ENCODE data around the gene IFT80. TPM values are rescaled to one million over a fixed set of nuclear protein-coding genes. Genes with fewer than 3 reads are reported as not detected.
A peak's percentile ranks its signal among the peaks of the same experiment; 100 is the strongest.

Gene IFT80
- total and polyA plus RNA-seq, 2 experiments from 2014 or later: 24.1 to 42.5 TPM

DNA sequence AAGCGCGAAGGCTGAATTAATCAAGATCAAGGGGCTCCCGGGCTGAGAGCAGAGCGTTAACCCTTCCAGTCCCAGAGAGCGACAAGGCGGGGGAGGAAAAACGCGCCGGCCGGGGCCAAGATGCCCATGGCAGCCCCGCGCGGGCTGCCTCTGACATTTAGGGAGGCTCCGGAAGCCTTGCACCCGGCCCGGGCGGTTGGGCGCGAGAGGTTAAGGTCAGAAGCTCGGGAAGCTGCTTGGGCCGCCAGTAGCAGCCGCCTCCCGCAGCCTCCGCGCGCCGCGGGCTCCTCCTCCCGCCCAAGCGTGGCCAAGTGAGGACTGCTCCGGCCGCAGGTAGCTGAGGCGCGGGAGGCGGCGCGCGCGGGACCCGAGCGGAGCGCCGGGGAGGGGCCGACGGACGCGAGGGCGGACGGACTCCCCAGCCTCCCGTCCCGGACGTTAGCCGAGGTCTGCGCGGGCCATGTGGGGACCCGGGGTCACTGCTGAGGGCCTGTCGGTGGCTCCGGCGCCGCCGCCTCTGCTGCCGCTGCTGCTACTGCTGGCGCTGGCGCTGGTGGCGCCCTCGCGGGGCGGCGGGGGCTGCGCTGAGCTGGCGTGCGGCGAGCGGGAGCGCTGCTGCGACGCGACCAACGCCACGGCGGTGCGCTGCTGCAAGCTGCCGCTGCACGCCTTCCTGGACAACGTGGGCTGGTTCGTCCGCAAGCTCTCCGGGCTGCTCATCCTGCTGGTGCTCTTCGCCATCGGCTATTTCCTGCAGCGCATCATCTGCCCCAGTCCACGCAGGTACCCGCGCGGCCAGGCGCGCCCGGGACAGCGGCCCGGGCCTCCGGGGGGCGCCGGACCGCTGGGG, 173.6 kb downstream of the IFT80 start, which contains the start of gene C3orf80:
Gene C3orf80, plus strand, starts transcription at position 247 of the 850 bp plus-strand sequence. Its CDS starts 214 bp downstream, at position 461.
- TF ChIP-seq, protein P1, sequence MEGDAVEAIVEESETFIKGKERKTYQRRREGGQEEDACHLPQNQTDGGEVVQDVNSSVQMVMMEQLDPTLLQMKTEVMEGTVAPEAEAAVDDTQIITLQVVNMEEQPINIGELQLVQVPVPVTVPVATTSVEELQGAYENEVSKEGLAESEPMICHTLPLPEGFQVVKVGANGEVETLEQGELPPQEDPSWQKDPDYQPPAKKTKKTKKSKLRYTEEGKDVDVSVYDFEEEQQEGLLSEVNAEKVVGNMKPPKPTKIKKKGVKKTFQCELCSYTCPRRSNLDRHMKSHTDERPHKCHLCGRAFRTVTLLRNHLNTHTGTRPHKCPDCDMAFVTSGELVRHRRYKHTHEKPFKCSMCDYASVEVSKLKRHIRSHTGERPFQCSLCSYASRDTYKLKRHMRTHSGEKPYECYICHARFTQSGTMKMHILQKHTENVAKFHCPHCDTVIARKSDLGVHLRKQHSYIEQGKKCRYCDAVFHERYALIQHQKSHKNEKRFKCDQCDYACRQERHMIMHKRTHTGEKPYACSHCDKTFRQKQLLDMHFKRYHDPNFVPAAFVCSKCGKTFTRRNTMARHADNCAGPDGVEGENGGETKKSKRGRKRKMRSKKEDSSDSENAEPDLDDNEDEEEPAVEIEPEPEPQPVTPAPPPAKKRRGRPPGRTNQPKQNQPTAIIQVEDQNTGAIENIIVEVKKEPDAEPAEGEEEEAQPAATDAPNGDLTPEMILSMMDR (IDR thresholded peaks at IDR 0.05; ENCODE audit: low read depth, low read length): no peak
- no peaks in the 10 kb centered on the region for H3K4me1 ChIP-seq (ENCODE audit: low read depth)
- peak; percentile 48 to 79 for DNase-seq (ENCODE audit: low read depth in 1 of 2, low spot score in 1 of 2)
- no peaks in the 10 kb centered on the region for H3K36me3 ChIP-seq
- peak within 1 kb of the TSS; percentile 72 for H3K4me3 ChIP-seq
- H3K27ac ChIP-seq: no peak within 1 kb of the TSS
- H3K9me3 ChIP-seq (ENCODE audit: low read depth): no peaks in the 10 kb centered on the region
- peaks cover 23% of the 10 kb centered on the region for H3K27me3 ChIP-seq

DNA sequence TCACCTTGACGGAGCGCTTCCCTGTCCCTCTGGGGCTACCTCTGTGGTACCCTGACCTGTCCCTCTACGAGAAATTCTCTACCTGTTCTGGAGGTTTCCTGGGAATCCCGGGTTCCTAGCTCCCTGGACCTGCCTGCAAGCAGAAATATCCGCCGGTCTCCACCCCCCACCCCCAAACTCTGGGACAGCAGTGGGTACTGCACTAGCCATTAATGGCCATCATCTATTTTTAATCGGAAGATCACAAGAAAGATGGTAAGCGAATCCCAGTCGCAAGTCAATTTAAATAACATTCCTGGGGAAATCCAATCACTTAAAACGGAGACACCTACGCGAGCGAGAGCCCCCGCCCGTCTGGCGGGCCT, 174.2 kb downstream of the IFT80 start:
- DNase-seq (ENCODE audit: low read depth in 1 of 2, low spot score in 1 of 2): no peak

DNA sequence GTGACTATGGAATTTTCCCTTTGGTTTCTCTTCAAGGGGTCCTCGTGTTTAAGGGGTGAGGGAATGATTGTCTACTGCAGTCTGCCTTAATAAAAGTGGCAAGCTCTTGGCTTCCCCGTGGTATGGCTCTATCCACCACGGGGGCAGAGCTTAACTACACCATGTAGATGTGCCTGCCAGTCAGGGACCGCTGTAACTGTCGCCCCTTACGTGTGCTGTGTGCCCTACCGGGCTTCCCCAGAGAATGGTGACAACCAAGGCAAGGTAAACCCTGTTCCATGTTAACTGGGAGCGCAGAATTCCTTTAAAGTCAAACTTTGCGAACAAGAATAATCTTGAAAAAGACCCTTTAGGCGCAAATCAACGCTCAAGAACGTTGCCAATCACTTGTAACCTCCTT, 174.8 kb downstream of the IFT80 start:
- Histone ChIP-seq H3K36me3 (no peaks in the 10 kb centered on the region), H3K9me3 (ENCODE audit: low read depth) (no peaks in the 10 kb centered on the region), H3K4me3 (peak overlapping the region; percentile 72), H3K27ac (no peak overlapping the region), H3K4me1 (ENCODE audit: low read depth) (no peaks in the 10 kb centered on the region), H3K27me3 (peaks cover 23% of the 10 kb centered on the region)
- DNase-seq (ENCODE audit: low read depth in 1 of 2, low spot score in 1 of 2): peak in 1 of 2 donors; percentile 23
- TF ChIP-seq, protein P1 (IDR thresholded peaks at IDR 0.05; ENCODE audit: low read depth, low read length): no peak

More for the DNA sequence above, 174.2 kb downstream of the IFT80 start:
- Histone ChIP-seq H3K27me3 (peaks cover 23% of the 10 kb centered on the region), H3K36me3 (no peaks in the 10 kb centered on the region), H3K27ac (no peak overlapping the region), H3K4me1 (ENCODE audit: low read depth) (no peaks in the 10 kb centered on the region), H3K4me3 (peak overlapping the region; percentile 72), H3K9me3 (ENCODE audit: low read depth) (no peaks in the 10 kb centered on the region)
- TF ChIP-seq, protein P1 (IDR thresholded peaks at IDR 0.05; ENCODE audit: low read depth, low read length): no peak

DNA sequence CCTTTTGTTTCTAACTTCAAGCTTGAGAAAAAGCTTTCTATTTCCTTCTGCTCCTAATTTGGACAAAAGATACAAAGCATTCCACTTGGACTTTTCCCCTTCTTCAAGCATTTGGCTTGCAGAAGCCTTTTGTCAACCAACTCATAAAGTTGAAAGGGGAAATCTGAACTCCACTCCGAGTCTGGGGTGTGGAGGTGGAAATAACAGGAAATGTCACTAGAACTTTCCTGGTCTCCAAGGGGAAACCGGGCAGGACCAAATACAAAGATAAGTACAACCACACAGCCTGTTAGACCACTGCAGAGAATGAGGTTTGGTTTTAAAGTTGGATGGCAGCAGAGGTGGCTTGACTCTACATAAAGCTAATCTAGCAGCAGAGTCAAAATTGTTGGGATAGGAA, 178.0 kb downstream of the IFT80 start:
- no peaks in the 10 kb centered on the region for H3K36me3 ChIP-seq
- H3K27ac ChIP-seq: no peak overlapping the region
- H3K4me1 ChIP-seq (ENCODE audit: low read depth): no peaks in the 10 kb centered on the region
- H3K9me3 ChIP-seq (ENCODE audit: low read depth): no peaks in the 10 kb centered on the region
- TF ChIP-seq, protein P1 (IDR thresholded peaks at IDR 0.05; ENCODE audit: low read depth, low read length): no peak
- no peak for DNase-seq (ENCODE audit: low read depth in 1 of 2, low spot score in 1 of 2)
- no peak overlapping the region for H3K4me3 ChIP-seq
- H3K27me3 ChIP-seq: no peaks in the 10 kb centered on the region

DNA sequence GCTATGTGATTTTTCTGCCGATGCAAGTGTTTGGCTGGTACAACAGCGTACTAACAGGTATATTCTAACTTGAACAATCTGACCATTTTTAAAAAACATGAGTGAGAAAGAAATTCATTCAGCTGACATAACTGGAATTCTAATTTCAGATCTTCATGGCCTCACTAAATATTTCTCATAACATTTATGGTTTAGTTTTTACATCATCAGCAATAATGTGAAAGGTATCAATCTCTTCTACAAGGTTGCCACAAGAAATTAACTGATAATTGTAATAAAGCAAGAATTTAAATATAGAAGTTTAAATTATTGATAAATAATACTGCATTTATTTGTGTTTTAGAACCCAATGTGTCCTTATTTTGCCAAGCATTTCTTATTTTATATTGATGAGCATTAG, 179.0 kb downstream of the IFT80 start:
- H3K9me3 ChIP-seq (ENCODE audit: low read depth): no peaks in the 10 kb centered on the region
- H3K4me1 ChIP-seq (ENCODE audit: low read depth): no peaks in the 10 kb centered on the region
- TF ChIP-seq, protein P1 (IDR thresholded peaks at IDR 0.05; ENCODE audit: low read depth, low read length): no peak
- H3K27me3 ChIP-seq: no peaks in the 10 kb centered on the region
- no peak overlapping the region for H3K4me3 ChIP-seq
- H3K36me3 ChIP-seq: no peaks in the 10 kb centered on the region
- no peak for DNase-seq (ENCODE audit: low read depth in 1 of 2, low spot score in 1 of 2)
- no peak overlapping the region for H3K27ac ChIP-seq
